ENCODE measurements around the gene MTHFD1L.

- TF ChIP-seq CTCF (IDR thresholded peaks at IDR 0.05) (no peak), POLR2A (IDR thresholded peaks at IDR 0.05) (no peak)
These were observed 191.6 kb downstream of the MTHFD1L start for GRCh38 chr6:151057061-151057460.
